Measurements from ENCODE around the gene FAIM2. TPM values are rescaled to one million over a fixed set of nuclear protein-coding genes. Genes with fewer than 3 reads are reported as not detected.

FAIM2 gene
- total RNA-seq, 1 donor from 2014 or later = 1.6 TPM

DNA sequence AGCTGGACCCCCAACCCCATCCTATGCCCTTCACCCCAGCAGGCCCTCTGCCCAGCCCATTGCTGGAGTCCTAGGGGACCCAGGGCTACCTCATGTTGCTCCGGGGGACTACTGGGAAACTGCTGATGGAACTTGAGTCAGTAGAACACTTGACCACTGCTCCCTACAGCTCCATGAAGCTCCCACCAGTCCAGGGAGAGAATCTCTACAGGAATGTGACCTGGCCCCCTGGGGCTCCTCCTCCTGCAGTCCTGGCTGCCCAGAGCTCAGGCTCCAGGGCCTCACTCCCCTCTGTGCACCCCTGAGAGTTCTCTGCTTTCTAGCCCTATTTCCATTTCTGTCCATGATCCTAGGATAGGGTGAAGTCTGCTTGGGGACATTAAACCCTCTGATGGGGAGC is 36.0 kb upstream of the FAIM2 start:
- Histone ChIP-seq H3K4me3 (ENCODE audit: low read length in 3 of 3) (no peak overlapping the region), H3K9me3 (ENCODE audit: control insufficient read depth in 3 of 3, low read length in 3 of 3) (no peaks in the 10 kb centered on the region), H3K4me1 (ENCODE audit: control insufficient read depth in 3 of 3, insufficient read depth in 3 of 3, low read length in 3 of 3) (no peaks in the 10 kb centered on the region), H3K27me3 (ENCODE audit: control insufficient read depth in 3 of 3, insufficient read depth in 3 of 3, low read length in 3 of 3) (no peaks in the 10 kb centered on the region), H3K36me3 (ENCODE audit: control insufficient read depth in 3 of 3, insufficient read depth in 3 of 3, low read length in 3 of 3) (no peaks in the 10 kb centered on the region), H3K27ac (ENCODE audit: low read depth, low read length) (no peak overlapping the region), H3K9ac (ENCODE audit: low read depth in 1 of 3, low read length in 3 of 3) (no peak overlapping the region)

DNA sequence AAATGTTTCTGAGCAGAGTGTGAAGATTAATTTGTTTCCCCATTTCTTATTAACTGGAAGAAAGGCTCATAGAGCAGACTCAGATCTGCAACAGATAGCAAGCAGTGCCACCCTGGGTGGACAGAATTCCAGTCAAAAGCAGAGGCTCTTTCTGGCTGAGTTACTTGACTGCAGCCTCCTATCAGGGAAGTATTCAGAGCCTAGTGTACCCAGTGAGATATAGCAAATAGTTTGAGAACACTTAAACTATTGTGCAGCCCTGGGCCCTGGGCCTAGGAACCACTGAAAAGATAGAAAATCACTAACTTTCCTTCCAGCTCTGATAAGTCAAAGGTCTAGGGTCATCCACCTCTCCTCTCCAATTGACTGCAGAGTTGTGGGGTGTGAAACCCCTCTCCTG is 35.6 kb upstream of the FAIM2 start:
- Histone ChIP-seq H3K4me3 (ENCODE audit: low read length in 3 of 3) (no peak overlapping the region), H3K9ac (ENCODE audit: low read depth in 1 of 3, low read length in 3 of 3) (no peak overlapping the region), H3K4me1 (ENCODE audit: control insufficient read depth in 3 of 3, insufficient read depth in 3 of 3, low read length in 3 of 3) (no peaks in the 10 kb centered on the region), H3K36me3 (ENCODE audit: control insufficient read depth in 3 of 3, insufficient read depth in 3 of 3, low read length in 3 of 3) (no peaks in the 10 kb centered on the region), H3K27ac (ENCODE audit: low read depth, low read length) (no peak overlapping the region), H3K27me3 (ENCODE audit: control insufficient read depth in 3 of 3, insufficient read depth in 3 of 3, low read length in 3 of 3) (no peaks in the 10 kb centered on the region), H3K9me3 (ENCODE audit: control insufficient read depth in 3 of 3, low read length in 3 of 3) (no peaks in the 10 kb centered on the region)

DNA sequence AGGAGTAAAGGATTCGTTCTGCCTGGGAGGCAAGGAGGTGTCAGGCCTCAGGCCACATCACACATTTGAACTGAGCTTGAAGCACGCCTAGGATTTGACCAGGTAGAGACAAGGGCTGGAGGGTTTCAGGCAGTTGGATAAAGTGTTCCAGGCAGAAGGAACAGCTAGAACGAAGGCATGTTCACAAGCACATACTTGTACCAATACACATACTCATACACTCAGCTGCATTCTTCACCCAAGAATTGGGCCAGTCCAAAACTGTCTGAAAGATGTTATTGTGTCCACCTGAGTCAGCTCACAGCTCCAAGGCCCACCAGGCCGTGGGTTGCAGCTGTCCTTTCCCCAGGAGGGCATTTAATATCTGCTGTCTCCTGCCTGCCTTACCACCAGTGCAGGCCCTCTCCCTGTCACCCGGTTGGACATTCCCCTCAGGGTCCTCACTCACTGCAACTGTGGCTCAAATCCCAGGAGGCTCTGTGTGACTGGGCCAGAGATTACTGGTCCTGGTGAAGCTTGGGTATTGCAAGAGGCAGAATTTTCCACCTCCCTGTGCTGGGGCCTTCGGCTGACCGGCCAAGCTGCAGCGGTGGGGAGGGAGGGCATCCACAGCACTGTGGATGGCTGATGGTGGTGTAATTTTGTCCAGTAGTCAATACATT is 34.1 kb upstream of the FAIM2 start:
- Histone ChIP-seq H3K27me3 (ENCODE audit: control insufficient read depth in 3 of 3, insufficient read depth in 3 of 3, low read length in 3 of 3) (no peaks in the 10 kb centered on the region), H3K36me3 (ENCODE audit: control insufficient read depth in 3 of 3, insufficient read depth in 3 of 3, low read length in 3 of 3) (no peaks in the 10 kb centered on the region), H3K9ac (ENCODE audit: low read depth in 1 of 3, low read length in 3 of 3) (no peak overlapping the region), H3K9me3 (ENCODE audit: control insufficient read depth in 3 of 3, low read length in 3 of 3) (no peaks in the 10 kb centered on the region), H3K4me1 (ENCODE audit: control insufficient read depth in 3 of 3, insufficient read depth in 3 of 3, low read length in 3 of 3) (no peaks in the 10 kb centered on the region), H3K4me3 (ENCODE audit: low read length in 3 of 3) (no peak overlapping the region), H3K27ac (ENCODE audit: low read depth, low read length) (no peak overlapping the region)

DNA sequence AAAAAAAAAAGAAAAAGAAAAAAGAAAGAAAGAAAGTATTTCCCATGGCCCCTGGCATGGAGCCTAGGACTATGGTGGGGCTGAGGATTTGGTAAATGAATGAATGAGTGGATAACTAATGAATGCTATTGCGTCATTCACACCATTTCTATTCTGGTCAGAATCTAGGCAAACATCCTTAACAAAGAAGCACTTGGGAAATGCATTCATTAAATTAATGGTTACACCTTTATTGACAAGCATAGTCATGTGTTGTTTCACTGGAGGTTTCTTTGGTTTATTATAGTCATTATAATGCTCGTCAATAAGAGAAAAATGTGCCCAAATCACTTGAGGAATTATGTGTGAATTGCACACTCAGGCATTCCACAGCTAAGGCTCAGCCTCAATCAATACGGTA is 33.2 kb upstream of the FAIM2 start:
- H3K27ac ChIP-seq (ENCODE audit: low read depth, low read length) = no peak overlapping the region
- no peaks in the 10 kb centered on the region for H3K36me3 ChIP-seq (ENCODE audit: control insufficient read depth in 3 of 3, insufficient read depth in 3 of 3, low read length in 3 of 3)
- no peaks in the 10 kb centered on the region for H3K4me1 ChIP-seq (ENCODE audit: control insufficient read depth in 3 of 3, insufficient read depth in 3 of 3, low read length in 3 of 3)
- H3K9ac ChIP-seq (ENCODE audit: low read depth in 1 of 3, low read length in 3 of 3) = no peak overlapping the region
- no peaks in the 10 kb centered on the region for H3K27me3 ChIP-seq (ENCODE audit: control insufficient read depth in 3 of 3, insufficient read depth in 3 of 3, low read length in 3 of 3)
- H3K4me3 ChIP-seq (ENCODE audit: low read length in 3 of 3) = no peak overlapping the region
- H3K9me3 ChIP-seq (ENCODE audit: control insufficient read depth in 3 of 3, low read length in 3 of 3) = no peaks in the 10 kb centered on the region

DNA sequence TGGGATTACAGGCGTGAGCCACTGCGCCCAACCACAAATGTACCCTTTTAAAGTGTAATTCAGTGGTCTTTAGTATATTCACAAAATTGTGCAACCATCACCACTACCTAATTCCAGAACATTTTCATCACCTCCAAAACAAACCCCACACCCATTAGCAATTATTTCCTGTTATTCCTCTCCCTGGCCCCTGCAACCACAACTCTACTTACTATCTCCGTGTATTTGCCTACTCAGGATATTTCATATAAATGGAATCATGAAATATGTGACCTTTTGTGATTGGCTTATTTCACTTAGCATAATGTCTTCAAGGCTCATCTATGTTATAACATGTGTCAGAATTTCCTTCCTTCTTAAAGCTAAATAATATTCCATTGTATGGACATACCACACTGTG is 30.8 kb upstream of the FAIM2 start:
- Histone ChIP-seq H3K9ac (ENCODE audit: low read depth in 1 of 3, low read length in 3 of 3) (no peak overlapping the region), H3K36me3 (ENCODE audit: control insufficient read depth in 3 of 3, insufficient read depth in 3 of 3, low read length in 3 of 3) (no peaks in the 10 kb centered on the region), H3K4me3 (ENCODE audit: low read length in 3 of 3) (no peak overlapping the region), H3K9me3 (ENCODE audit: control insufficient read depth in 3 of 3, low read length in 3 of 3) (no peaks in the 10 kb centered on the region), H3K4me1 (ENCODE audit: control insufficient read depth in 3 of 3, insufficient read depth in 3 of 3, low read length in 3 of 3) (no peaks in the 10 kb centered on the region), H3K27me3 (ENCODE audit: control insufficient read depth in 3 of 3, insufficient read depth in 3 of 3, low read length in 3 of 3) (peaks cover 0 to 4% (median 0%) of the 10 kb centered on the region in 3 donors), H3K27ac (ENCODE audit: low read depth, low read length) (no peak overlapping the region)

DNA sequence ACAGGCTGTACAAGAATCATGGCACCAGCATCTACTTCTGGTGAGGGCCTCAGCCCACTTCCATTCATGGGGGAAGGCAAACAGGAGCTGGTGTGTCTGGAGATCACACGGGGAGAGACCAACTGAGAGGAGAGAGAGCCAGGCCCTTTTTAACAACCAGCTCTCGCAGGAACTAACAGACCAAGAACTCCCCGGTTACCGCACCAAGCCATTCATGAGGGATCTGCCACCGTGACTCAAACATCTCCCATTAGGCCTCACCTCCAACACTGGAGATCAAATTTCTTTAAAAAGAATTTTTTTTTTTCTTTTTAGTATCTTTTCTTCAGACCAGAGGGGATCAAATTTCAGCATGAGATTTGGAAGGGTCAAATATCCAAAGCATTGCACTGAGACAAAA is 30.1 kb upstream of the FAIM2 start:
- H3K36me3 ChIP-seq (ENCODE audit: control insufficient read depth in 3 of 3, insufficient read depth in 3 of 3, low read length in 3 of 3) = no peaks in the 10 kb centered on the region
- H3K4me3 ChIP-seq (ENCODE audit: low read length in 3 of 3) = no peak overlapping the region
- no peak overlapping the region for H3K27ac ChIP-seq (ENCODE audit: low read depth, low read length)
- H3K4me1 ChIP-seq (ENCODE audit: control insufficient read depth in 3 of 3, insufficient read depth in 3 of 3, low read length in 3 of 3) = no peaks in the 10 kb centered on the region
- no peak overlapping the region for H3K9ac ChIP-seq (ENCODE audit: low read depth in 1 of 3, low read length in 3 of 3)
- H3K27me3 ChIP-seq (ENCODE audit: control insufficient read depth in 3 of 3, insufficient read depth in 3 of 3, low read length in 3 of 3) = peaks cover 0 to 4% (median 0%) of the 10 kb centered on the region in 3 donors
- no peaks in the 10 kb centered on the region for H3K9me3 ChIP-seq (ENCODE audit: control insufficient read depth in 3 of 3, low read length in 3 of 3)

DNA sequence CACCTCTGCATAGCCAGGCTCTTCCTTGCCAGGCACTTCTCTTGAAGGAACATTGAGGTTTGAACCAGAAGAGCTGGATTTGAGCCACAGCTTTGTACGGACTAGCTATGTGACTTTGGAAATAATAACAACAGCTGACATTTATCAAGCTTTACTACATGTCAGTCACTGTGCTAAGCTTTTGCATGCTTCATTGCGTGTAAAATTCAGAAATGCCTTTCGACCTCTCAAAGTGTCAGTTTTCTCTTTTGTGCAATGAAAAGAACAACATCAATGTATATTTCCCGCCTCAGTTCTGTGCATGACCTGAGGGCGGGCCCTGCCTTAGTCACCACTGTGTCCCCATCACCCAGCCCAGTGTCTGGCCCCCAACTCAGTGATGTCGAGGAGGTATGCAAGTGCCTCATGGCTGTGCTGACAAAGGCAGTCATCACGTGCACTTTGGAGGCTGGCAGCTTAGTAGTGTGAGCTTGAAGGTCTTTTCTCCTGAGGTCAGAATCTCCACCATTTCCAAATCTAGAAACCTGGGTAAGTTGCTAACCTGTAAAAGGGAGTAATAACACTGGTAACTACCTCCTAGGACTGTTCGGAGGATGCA is 28.9 kb upstream of the FAIM2 start:
- Histone ChIP-seq H3K27me3 (ENCODE audit: control insufficient read depth in 3 of 3, insufficient read depth in 3 of 3, low read length in 3 of 3) (peaks cover 0 to 4% (median 0%) of the 10 kb centered on the region in 3 donors), H3K4me3 (ENCODE audit: low read length in 3 of 3) (no peak overlapping the region), H3K9me3 (ENCODE audit: control insufficient read depth in 3 of 3, low read length in 3 of 3) (no peaks in the 10 kb centered on the region), H3K27ac (ENCODE audit: low read depth, low read length) (no peak overlapping the region), H3K4me1 (ENCODE audit: control insufficient read depth in 3 of 3, insufficient read depth in 3 of 3, low read length in 3 of 3) (no peaks in the 10 kb centered on the region), H3K9ac (ENCODE audit: low read depth in 1 of 3, low read length in 3 of 3) (no peak overlapping the region), H3K36me3 (ENCODE audit: control insufficient read depth in 3 of 3, insufficient read depth in 3 of 3, low read length in 3 of 3) (no peaks in the 10 kb centered on the region)

DNA sequence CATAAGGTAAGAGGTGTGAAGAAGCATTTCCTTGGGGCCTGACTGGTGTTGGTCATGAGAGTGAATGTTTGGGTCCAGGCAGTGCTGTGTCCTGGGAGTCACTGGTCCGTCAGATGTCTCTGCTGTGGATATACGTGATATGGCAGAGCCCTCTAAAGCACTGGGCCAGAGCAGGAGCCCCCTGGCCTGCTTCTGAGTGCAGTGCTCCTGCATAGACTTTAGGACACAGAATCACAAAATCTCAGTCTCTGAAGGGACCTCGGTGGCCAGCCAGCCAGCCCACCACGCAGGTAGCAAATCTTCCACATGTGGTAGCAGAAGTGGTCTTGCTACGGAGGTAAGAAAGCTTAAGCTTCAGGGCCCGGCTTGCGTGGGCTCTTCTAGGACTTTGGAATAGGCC is 28.3 kb upstream of the FAIM2 start:
- no peaks in the 10 kb centered on the region for H3K9me3 ChIP-seq (ENCODE audit: control insufficient read depth in 3 of 3, low read length in 3 of 3)

DNA sequence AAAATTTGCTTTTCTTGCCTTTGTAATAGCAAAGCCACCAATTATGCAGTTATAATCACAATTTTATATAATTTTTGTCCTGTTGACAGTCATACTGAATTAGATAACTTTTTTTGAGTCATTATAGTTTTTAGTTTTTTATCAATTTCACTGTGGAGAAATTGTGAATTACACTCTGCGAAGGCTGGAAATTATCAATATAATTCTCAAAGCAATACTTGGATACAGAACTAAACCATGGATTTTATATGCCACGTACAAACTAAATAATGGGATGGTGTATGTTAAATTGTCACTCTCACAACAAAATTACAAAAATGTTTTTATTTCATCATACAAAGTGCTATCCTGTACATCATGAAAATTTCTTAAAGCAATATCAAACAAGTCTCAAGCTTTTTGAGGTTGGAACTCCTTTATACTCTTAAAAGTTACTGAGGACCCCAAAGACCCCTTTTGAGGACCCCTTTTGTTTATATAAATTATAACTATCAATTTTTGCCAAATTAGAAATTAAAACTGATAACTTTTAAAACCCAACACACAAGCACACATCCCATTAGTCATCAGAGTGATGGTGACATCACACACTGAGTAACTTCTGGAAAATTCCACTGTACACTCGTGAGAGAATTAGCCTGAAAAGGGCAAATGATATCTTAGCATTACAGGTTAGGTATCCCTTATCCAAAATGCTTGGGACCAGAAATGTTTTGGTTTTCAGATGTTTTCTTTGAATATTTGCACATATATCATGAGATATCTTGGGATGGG is 27.0 kb upstream of the FAIM2 start:
- Histone ChIP-seq H3K4me1 (ENCODE audit: control insufficient read depth in 3 of 3, insufficient read depth in 3 of 3, low read length in 3 of 3) (no peaks in the 10 kb centered on the region), H3K36me3 (ENCODE audit: control insufficient read depth in 3 of 3, insufficient read depth in 3 of 3, low read length in 3 of 3) (no peaks in the 10 kb centered on the region), H3K9ac (ENCODE audit: low read depth in 1 of 3, low read length in 3 of 3) (no peak overlapping the region), H3K27me3 (ENCODE audit: control insufficient read depth in 3 of 3, insufficient read depth in 3 of 3, low read length in 3 of 3) (peaks cover 0 to 4% (median 0%) of the 10 kb centered on the region in 3 donors), H3K4me3 (ENCODE audit: low read length in 3 of 3) (no peak overlapping the region), H3K27ac (ENCODE audit: low read depth, low read length) (no peak overlapping the region), H3K9me3 (ENCODE audit: control insufficient read depth in 3 of 3, low read length in 3 of 3) (no peaks in the 10 kb centered on the region)

More for the DNA sequence above, 28.3 kb upstream of the FAIM2 start:
- H3K27me3 ChIP-seq (ENCODE audit: control insufficient read depth in 3 of 3, insufficient read depth in 3 of 3, low read length in 3 of 3) = peaks cover 0 to 4% (median 0%) of the 10 kb centered on the region in 3 donors
- no peaks in the 10 kb centered on the region for H3K36me3 ChIP-seq (ENCODE audit: control insufficient read depth in 3 of 3, insufficient read depth in 3 of 3, low read length in 3 of 3)
- H3K4me3 ChIP-seq (ENCODE audit: low read length in 3 of 3) = no peak overlapping the region
- H3K4me1 ChIP-seq (ENCODE audit: control insufficient read depth in 3 of 3, insufficient read depth in 3 of 3, low read length in 3 of 3) = no peaks in the 10 kb centered on the region
- no peak overlapping the region for H3K27ac ChIP-seq (ENCODE audit: low read depth, low read length)
- H3K9ac ChIP-seq (ENCODE audit: low read depth in 1 of 3, low read length in 3 of 3) = no peak overlapping the region

DNA sequence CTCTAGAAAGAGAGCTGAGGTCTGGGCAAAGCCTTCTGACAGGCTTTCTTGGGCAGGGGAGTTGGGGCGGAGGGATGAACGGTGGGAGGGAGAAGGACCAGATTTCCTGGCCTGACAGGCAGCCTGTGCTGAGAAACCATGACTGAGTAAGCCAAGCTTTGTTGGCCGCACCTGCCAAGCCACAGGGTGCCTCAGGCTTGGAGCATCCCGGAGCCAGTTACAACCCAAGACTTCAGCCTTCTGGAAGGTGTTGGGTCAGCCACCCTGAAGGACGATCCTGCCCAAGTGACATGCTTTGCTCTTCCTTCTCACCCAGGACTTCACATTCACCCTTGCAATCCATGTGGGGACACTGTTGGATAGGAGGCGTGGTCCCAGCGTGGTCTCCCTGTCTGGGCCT is 25.9 kb upstream of the FAIM2 start:
- Histone ChIP-seq H3K9me3 (ENCODE audit: control insufficient read depth in 3 of 3, low read length in 3 of 3) (no peaks in the 10 kb centered on the region), H3K27me3 (ENCODE audit: control insufficient read depth in 3 of 3, insufficient read depth in 3 of 3, low read length in 3 of 3) (peaks cover 0 to 4% (median 0%) of the 10 kb centered on the region in 3 donors), H3K36me3 (ENCODE audit: control insufficient read depth in 3 of 3, insufficient read depth in 3 of 3, low read length in 3 of 3) (no peaks in the 10 kb centered on the region), H3K9ac (ENCODE audit: low read depth in 1 of 3, low read length in 3 of 3) (no peak overlapping the region), H3K4me3 (ENCODE audit: low read length in 3 of 3) (no peak overlapping the region), H3K27ac (ENCODE audit: low read depth, low read length) (no peak overlapping the region), H3K4me1 (ENCODE audit: control insufficient read depth in 3 of 3, insufficient read depth in 3 of 3, low read length in 3 of 3) (no peaks in the 10 kb centered on the region)

Data from skeletal muscle tissue (tissue), 4 donors.